H1 (cell line): ENCODE results near the gene PPP2R3A. TPM values are rescaled to one million over a fixed set of nuclear protein-coding genes. Genes with fewer than 3 reads are reported as not detected.

ENCODE experiments used
- CTCF ChIA-PET: fragments of 300-600 bp; sonication (Branson Sonifier 250); formaldehyde crosslinking; loops from one replicate; lab custom pipeline; 2021; ENCODE audit not compliant: partially characterized antibody; lab: Charles Lee
- POLR2A ChIA-PET: fragments of 300-600 bp; sonication (Branson Sonifier 250); formaldehyde crosslinking; loops from one replicate; lab custom pipeline; 2021; ENCODE audit warnings: inconsistent platforms; ENCODE audit not compliant: partially characterized antibody; lab: Charles Lee
- DNase-seq, 2 experiments: peaks; one replicate each; pipeline versions ENCODE4 v3.0.0 to v3.0.0-alpha.2; 2010 to 2022; ENCODE audit warnings: low spot score in 2 of 2, low read depth in 1 of 2, mixed read lengths in 1 of 2
- FAIRE-seq: peaks from 2 replicates; lab custom pipeline; 2011; peaks lifted over from hg19 to GRCh38; lab: Jason Lieb, UNC
- H2AFZ ChIP-seq: 2 replicates; pipeline ENCODE4 v1.8.1; 2012; ENCODE audit warnings: low read length, inconsistent platforms
- H2AK5ac ChIP-seq: 2 replicates; pipeline ENCODE4 v1.6.1; 2013; ENCODE audit warnings: low read depth, low read length
- H2BK120ac ChIP-seq: replicated peaks from 2 replicates; pipeline ENCODE3; 2013; ENCODE audit warnings: low read depth, low read length, inconsistent platforms
- H2BK12ac ChIP-seq: 2 replicates; pipeline ENCODE4 v1.6.1; 2013; ENCODE audit warnings: low read depth, low read length
- H2BK15ac ChIP-seq: 2 replicates; pipeline ENCODE4 v1.6.1; 2013; ENCODE audit warnings: low read length
- H2BK20ac ChIP-seq: 2 replicates; pipeline ENCODE4 v1.6.1; 2013; ENCODE audit warnings: low read length
- H2BK5ac ChIP-seq: 2 replicates; pipeline ENCODE4 v1.6.1; 2013; ENCODE audit warnings: low read depth, low read length
- H3K14ac ChIP-seq: 2 replicates; pipeline ENCODE4 v1.6.1; 2013; ENCODE audit warnings: inconsistent platforms; ENCODE audit not compliant: insufficient read length
- H3K18ac ChIP-seq: 2 replicates; pipeline ENCODE4 v1.6.1; 2013; ENCODE audit warnings: low read length; ENCODE audit errors: extremely low read depth
- H3K23ac ChIP-seq: 2 replicates; pipeline ENCODE4 v1.6.1; 2013; ENCODE audit warnings: inconsistent platforms; ENCODE audit not compliant: insufficient read length
- H3K23me2 ChIP-seq: 2 replicates; pipeline ENCODE4 v1.6.1; 2013; ENCODE audit warnings: low read depth, low read length
- H3K27ac ChIP-seq: 2 replicates; pipeline ENCODE4 v1.6.1; 2011; ENCODE audit warnings: low read depth, low read length, inconsistent platforms
- H3K27me3 ChIP-seq, 4 experiments: replicated peaks in 1 of 4; 1 replicate in 1 of 4; 2 replicates in 3 of 4; pipeline versions ENCODE4 v1.6.1 to v1.8.1; 2011 to 2013; ENCODE audit warnings: low read length in 3 of 4, mild to moderate bottlenecking in 3 of 4, inconsistent platforms in 2 of 4, mixed read lengths in 2 of 4, moderate library complexity in 1 of 4; ENCODE audit not compliant: control insufficient read depth in 3 of 4, insufficient read depth in 3 of 4; ENCODE audit errors: extremely low read depth in 1 of 4
- H3K36me3 ChIP-seq, 4 experiments: 2 replicates each; pipeline versions ENCODE4 v1.6.1 to v1.8.1; 2011 to 2013; ENCODE audit warnings: mild to moderate bottlenecking in 4 of 4, low read length in 3 of 4, moderate library complexity in 2 of 4, control low read depth in 1 of 4, inconsistent platforms in 1 of 4; ENCODE audit not compliant: insufficient read depth in 4 of 4, control insufficient read depth in 2 of 4
- H3K4ac ChIP-seq: replicated peaks from 2 replicates; pipeline ENCODE3; 2013; ENCODE audit warnings: low read length, low read depth, mixed read lengths, inconsistent platforms; ENCODE audit not compliant: insufficient read length
- H3K4me1 ChIP-seq, 4 experiments: replicated peaks in 1 of 4; 1 replicate in 1 of 4; 2 replicates in 3 of 4; pipeline versions ENCODE4 v1.6.1 to v1.8.1; 2011 to 2013; ENCODE audit warnings: low read length in 3 of 4, inconsistent platforms in 2 of 4, mixed read lengths in 1 of 4; ENCODE audit not compliant: insufficient read depth in 4 of 4, control insufficient read depth in 3 of 4
- H3K4me2 ChIP-seq, 2 experiments: 2 replicates each; pipeline versions ENCODE4 v1.6.1 to v1.8.1; 2011 to 2013; ENCODE audit warnings: low read depth in 2 of 2, low read length in 2 of 2, control low read depth in 1 of 2, inconsistent platforms in 1 of 2, mild to moderate bottlenecking in 1 of 2; ENCODE audit not compliant: insufficient read depth in 1 of 2
- H3K4me3 ChIP-seq, 4 experiments: fragments of 200-600, 300-600 bp in 1 of 4; sonication (generic), shearing (Covaris generic), sonication (Bioruptor Twin) in 1 of 4; 2 replicates each; pipeline versions ENCODE4 v1.5.1 to v1.8.1; 2011 to 2016; ENCODE audit warnings: low read length in 4 of 4, low read depth in 3 of 4, control low read depth in 2 of 4, inconsistent platforms in 2 of 4, mild to moderate bottlenecking in 2 of 4, mixed read lengths in 1 of 4, moderate library complexity in 1 of 4; ENCODE audit not compliant: insufficient read depth in 2 of 4; ENCODE audit errors: extremely low read depth in 1 of 4
- H3K56ac ChIP-seq: replicated peaks from 2 replicates; pipeline ENCODE3; 2013; ENCODE audit warnings: low read depth, mild to moderate bottlenecking, mixed read lengths, low read length, inconsistent platforms; ENCODE audit not compliant: insufficient read length
- H3K79me1 ChIP-seq: 2 replicates; pipeline ENCODE4 v1.6.1; 2013; ENCODE audit warnings: low read depth, low read length, control low read depth
- H3K79me2 ChIP-seq, 2 experiments: 2 replicates each; pipeline versions ENCODE4 v1.6.1 to v1.8.1; 2012 to 2013; ENCODE audit warnings: low read length in 2 of 2, mild to moderate bottlenecking in 2 of 2, inconsistent platforms in 1 of 2; ENCODE audit not compliant: insufficient read depth in 2 of 2, control insufficient read depth in 1 of 2
- H3K9ac ChIP-seq, 4 experiments: replicated peaks in 1 of 4; 1 replicate in 1 of 4; 2 replicates in 3 of 4; pipeline versions ENCODE4 v1.6.1 to v1.8.1; 2011 to 2013; ENCODE audit warnings: low read depth in 3 of 4, low read length in 3 of 4, control low read depth in 2 of 4, mild to moderate bottlenecking in 2 of 4, moderate library complexity in 2 of 4, inconsistent platforms in 1 of 4; ENCODE audit errors: extremely low read depth in 1 of 4
- H3K9me3 ChIP-seq, 2 experiments: 2 replicates each; pipeline versions ENCODE4 v1.6.1 to v1.8.1; 2012 to 2013; ENCODE audit warnings: mild to moderate bottlenecking in 2 of 2, moderate library complexity in 2 of 2, control low read depth in 1 of 2, inconsistent platforms in 1 of 2, low read depth in 1 of 2, low read length in 1 of 2, mixed read lengths in 1 of 2; ENCODE audit not compliant: insufficient read depth in 2 of 2
- H4K20me1 ChIP-seq, 2 experiments: replicated peaks in 1 of 2; 2 replicates each; pipeline versions ENCODE3 to v1.8.1; 2011 to 2013; ENCODE audit warnings: inconsistent platforms in 2 of 2, low read length in 2 of 2, mild to moderate bottlenecking in 1 of 2; ENCODE audit not compliant: insufficient read depth in 2 of 2, control insufficient read depth in 1 of 2
- H4K5ac ChIP-seq: 2 replicates; pipeline ENCODE4 v1.6.1; 2013; ENCODE audit warnings: low read length, low read depth, mixed read lengths, inconsistent platforms; ENCODE audit not compliant: insufficient read length
- H4K8ac ChIP-seq: 2 replicates; pipeline ENCODE4 v1.8.0; 2013; ENCODE audit warnings: mild to moderate bottlenecking, moderate library complexity, low read length, inconsistent platforms; ENCODE audit not compliant: insufficient read depth; ENCODE audit errors: extremely low read depth
- H4K91ac ChIP-seq: replicated peaks from 2 replicates; pipeline ENCODE3; 2013; ENCODE audit warnings: low read length, mixed read lengths, inconsistent platforms; ENCODE audit not compliant: insufficient read length
- BRCA1 ChIP-seq: IDR thresholded peaks from 2 replicates; pipeline ENCODE4 v1.6.1; 2012; ENCODE audit warnings: low read depth, low read length, improper control_type of control experiment
- CBX8 ChIP-seq: fragments of 300-800, 300-1000 bp; sonication (generic); IDR thresholded peaks from 2 replicates; pipeline ENCODE4 v1.7.1; 2016; ENCODE audit warnings: low read depth, low read length, borderline replicate concordance
- HDAC6 ChIP-seq: IDR thresholded peaks from one replicate; pipeline ENCODE4 v1.7.1; 2012; ENCODE audit warnings: low read depth, mild to moderate bottlenecking, inconsistent platforms, low read length, moderate library complexity
- JUN ChIP-seq: IDR thresholded peaks from 2 replicates; pipeline ENCODE4 v1.6.1; 2011; ENCODE audit warnings: low read depth, mild to moderate bottlenecking, improper control_type of control experiment, low read length
- KDM4A ChIP-seq: IDR thresholded peaks from one replicate; pipeline ENCODE4 v1.7.1; 2012; ENCODE audit warnings: low read depth, mild to moderate bottlenecking, moderate library complexity, low read length, inconsistent platforms; ENCODE audit not compliant: severe bottlenecking
- SIRT6 ChIP-seq: IDR thresholded peaks from one replicate; pipeline ENCODE4 v1.7.1; 2012; ENCODE audit warnings: low read length, inconsistent platforms
- WGBS, 2 experiments: shearing (Covaris generic) in 1 of 2; methylation state at CpG; one replicate each; pipeline versions ENCODE4 v1.1.6 to v1.1.7; 2013 to 2015; ENCODE audit warnings: low lambda C conversion rate in 2 of 2, mixed read lengths in 2 of 2, inconsistent platforms in 1 of 2, low coverage in 1 of 2, missing lambda C conversion rate in 1 of 2; ENCODE audit not compliant: insufficient replicate concordance in 2 of 2, insufficient coverage in 1 of 2, insufficient read length in 1 of 2; ENCODE audit errors: extremely low coverage in 1 of 2, missing lambda C conversion rate in 1 of 2; 5-methylcytosine and 5-hydroxymethylcytosine counted together
- polyA plus RNA-seq, 7 experiments: library from polyadenylated mRNA; depleted of rRNA in 3 of 7; stranded (reverse) in 5 of 7; unstranded in 2 of 7; fragments of >200 nt in 5 of 7; fragments of 200-250 nt in 2 of 7; gene quantifications; 1 replicate in 5 of 7; 2 replicates in 1 of 7; 4 replicates in 1 of 7; pipeline versions ENCODE4 v1.2.1 to v1.2.3, GENCODE V29; 2011 to 2013; ENCODE audit warnings: missing spikeins in 2 of 7, mixed read lengths in 2 of 7
- total RNA-seq: library from RNA; stranded (reverse); fragmentation: NEBNext Ultra II Directional; extraction: Animal tissue kit (Norgen Biotek cat#: 25700); gene quantifications from 2 replicates; pipeline ENCODE4 v1.2.1, GENCODE V29; 2021

The PPP2R3A gene
- total and polyA plus RNA-seq, 2 of the 8 experiments (the other 6 are each of a cell fraction or from before 2014, with no cell fraction given) = 4.1 to 15.2 TPM

DNA sequence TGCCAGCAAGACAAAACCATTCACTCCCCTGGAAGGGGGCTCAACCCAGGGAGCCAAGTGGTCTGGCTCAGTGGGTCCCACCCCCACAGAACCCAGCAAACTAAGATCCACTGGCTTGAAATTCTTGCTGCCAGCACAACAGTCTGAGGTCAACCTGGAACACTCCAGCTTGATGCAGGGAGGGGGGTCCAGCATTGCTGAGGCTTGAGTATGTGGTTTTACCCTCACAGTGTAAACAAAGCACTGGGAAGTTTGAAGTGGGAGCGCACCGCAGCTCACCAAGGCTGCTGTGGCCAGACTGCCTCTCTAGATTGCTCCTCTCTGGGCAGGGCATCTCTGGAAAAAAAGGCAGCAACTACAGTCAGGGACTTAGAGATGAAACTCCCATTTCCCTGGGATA, 148.9 kb downstream of the PPP2R3A start:
- no peak overlapping the region for H2BK20ac ChIP-seq
- ChIA-PET POLR2A (no interaction called here), CTCF (interaction anchor here (0.6 kb wide), 1 partner anchor 1257 kb away, joined by 3 read pairs; no protein-coding TSS in a partner anchor)
- no peaks in the 10 kb centered on the region for H3K79me1 ChIP-seq
- no peak overlapping the region for H3K4ac ChIP-seq
- H3K9me3 ChIP-seq = peaks cover 11 to 15% of the 10 kb centered on the region in 2 experiments; a peak in 2 of 4 replicates
- no peak overlapping the region for H4K8ac ChIP-seq
- no peak overlapping the region for H2AK5ac ChIP-seq
- H2BK5ac ChIP-seq = no peak overlapping the region
- H3K23ac ChIP-seq = no peak overlapping the region
- peaks cover 0 to 4% (median 0%) of the 10 kb centered on the region in 4 experiments; a peak in 3 of 8 replicates for H3K36me3 ChIP-seq
- no peak overlapping the region for H3K56ac ChIP-seq
- H3K14ac ChIP-seq = no peak overlapping the region
- no peaks in the 10 kb centered on the region for H3K4me1 ChIP-seq
- no peak overlapping the region for H3K18ac ChIP-seq
- DNase-seq = no peak
- no peak overlapping the region for H4K91ac ChIP-seq
- no peak overlapping the region for H2AFZ ChIP-seq
- no peak for FAIRE-seq
- H3K79me2 ChIP-seq = no peaks in the 10 kb centered on the region
- no peaks in the 10 kb centered on the region for H3K27me3 ChIP-seq
- H3K27ac ChIP-seq = no peak overlapping the region
- no peak overlapping the region for H4K5ac ChIP-seq
- H4K20me1 ChIP-seq = no peaks in the 10 kb centered on the region
- H3K4me2 ChIP-seq = no peak overlapping the region
- WGBS, 2 experiments = 100% methylated on average over 2 of the region's 2 CpGs; no CpG with 5 or more reads in 1 of the 2 experiments
- TF ChIP-seq JUN (no peak), SIRT6 (no peak), HDAC6 (no peak), BRCA1 (no peak), KDM4A (no peak), CBX8 (no peak)
- no peak overlapping the region for H2BK15ac ChIP-seq
- H2BK120ac ChIP-seq = no peak overlapping the region
- no peak overlapping the region for H3K9ac ChIP-seq
- H3K23me2 ChIP-seq = no peaks in the 10 kb centered on the region
- H3K4me3 ChIP-seq = no peak overlapping the region
- H2BK12ac ChIP-seq = no peak overlapping the region
